Lower leg skin (tissue), 3 donors: ENCODE results near the gene KRTAP5-4.

Experiments used
- CTCF ChIP-seq, 3 donors: fragments of 450-650 bp; IDR thresholded peaks; one replicate each; pipeline ENCODE4 v1.5.1; 2016; ENCODE audit warnings: antibody characterized with exemption in 3 of 3, mild to moderate bottlenecking in 3 of 3, moderate library complexity in 2 of 3
- POLR2A ChIP-seq, 2 donors: fragments of 450-650 bp; IDR thresholded peaks; one replicate each; pipeline ENCODE4 v1.6.1; 2016 to 2017; ENCODE audit warnings: antibody characterized with exemption in 2 of 2, mild to moderate bottlenecking in 1 of 2, moderate library complexity in 1 of 2

DNA sequence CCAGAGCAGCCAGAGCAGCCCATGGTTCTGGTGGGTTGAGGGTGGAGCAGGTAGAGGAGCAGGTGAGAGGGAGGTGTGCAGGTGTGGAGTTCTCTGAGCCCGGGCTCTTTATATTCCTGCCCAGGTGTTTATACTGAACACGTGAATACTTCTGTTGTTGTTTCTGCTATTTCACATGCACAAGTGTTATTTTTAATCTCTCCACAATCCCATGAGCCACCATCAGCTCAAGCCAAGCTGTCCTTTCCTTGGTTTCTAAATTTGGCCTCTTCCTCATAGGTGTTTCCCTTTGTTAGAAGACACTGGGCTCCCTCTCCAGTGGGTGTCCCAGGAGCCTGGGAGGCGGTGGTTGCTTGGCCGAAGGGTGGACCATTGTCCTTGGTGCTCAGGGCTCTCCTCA lies 13.6 kb downstream of the KRTAP5-4 start, which contains the start of gene KRTAP5-3:
- no peak for TF ChIP-seq CTCF (IDR thresholded peaks at IDR 0.05)
- no peak for TF ChIP-seq POLR2A (IDR thresholded peaks at IDR 0.05)
